ENCODE measurements around the gene SHANK2. TPM values are rescaled to one million over a fixed set of nuclear protein-coding genes. Genes with fewer than 3 reads are reported as not detected.

The SHANK2 gene
- total RNA-seq, 4 donors from 2014 or later = 10.8 to 25.3 (median 15.6) TPM

GRCh38 chr11:71213696-71214552, 38.5 kb downstream of the SHANK2 start:
- Histone ChIP-seq H3K4me1 (peaks cover 0 to 10% (median 7%) of the 10 kb centered on the region in 4 donors), H3K9me3 (no peaks in the 10 kb centered on the region), H3K36me3 (no peaks in the 10 kb centered on the region), H3K27ac (replicated peaks in 1 of 4) (no peak overlapping the region), H3K4me3 (no peak overlapping the region), H3K27me3 (peaks cover 0 to 56% (median 0%) of the 10 kb centered on the region in 4 donors)
- intact Hi-C loops (cut with DNase I) = no loop called here
- TF ChIP-seq POLR2A (IDR thresholded peaks at IDR 0.05; ENCODE audit: low read depth) (no peak), EP300 (IDR thresholded peaks at IDR 0.05) (no peak)
- TF ChIP-seq, protein P1, sequence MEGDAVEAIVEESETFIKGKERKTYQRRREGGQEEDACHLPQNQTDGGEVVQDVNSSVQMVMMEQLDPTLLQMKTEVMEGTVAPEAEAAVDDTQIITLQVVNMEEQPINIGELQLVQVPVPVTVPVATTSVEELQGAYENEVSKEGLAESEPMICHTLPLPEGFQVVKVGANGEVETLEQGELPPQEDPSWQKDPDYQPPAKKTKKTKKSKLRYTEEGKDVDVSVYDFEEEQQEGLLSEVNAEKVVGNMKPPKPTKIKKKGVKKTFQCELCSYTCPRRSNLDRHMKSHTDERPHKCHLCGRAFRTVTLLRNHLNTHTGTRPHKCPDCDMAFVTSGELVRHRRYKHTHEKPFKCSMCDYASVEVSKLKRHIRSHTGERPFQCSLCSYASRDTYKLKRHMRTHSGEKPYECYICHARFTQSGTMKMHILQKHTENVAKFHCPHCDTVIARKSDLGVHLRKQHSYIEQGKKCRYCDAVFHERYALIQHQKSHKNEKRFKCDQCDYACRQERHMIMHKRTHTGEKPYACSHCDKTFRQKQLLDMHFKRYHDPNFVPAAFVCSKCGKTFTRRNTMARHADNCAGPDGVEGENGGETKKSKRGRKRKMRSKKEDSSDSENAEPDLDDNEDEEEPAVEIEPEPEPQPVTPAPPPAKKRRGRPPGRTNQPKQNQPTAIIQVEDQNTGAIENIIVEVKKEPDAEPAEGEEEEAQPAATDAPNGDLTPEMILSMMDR (IDR thresholded peaks at IDR 0.05) = no peak
- WGBS = 81% methylated on average over 19 of the region's 19 CpGs
- DNase-seq (ENCODE audit: extremely low spot score) = no peak

DNA sequence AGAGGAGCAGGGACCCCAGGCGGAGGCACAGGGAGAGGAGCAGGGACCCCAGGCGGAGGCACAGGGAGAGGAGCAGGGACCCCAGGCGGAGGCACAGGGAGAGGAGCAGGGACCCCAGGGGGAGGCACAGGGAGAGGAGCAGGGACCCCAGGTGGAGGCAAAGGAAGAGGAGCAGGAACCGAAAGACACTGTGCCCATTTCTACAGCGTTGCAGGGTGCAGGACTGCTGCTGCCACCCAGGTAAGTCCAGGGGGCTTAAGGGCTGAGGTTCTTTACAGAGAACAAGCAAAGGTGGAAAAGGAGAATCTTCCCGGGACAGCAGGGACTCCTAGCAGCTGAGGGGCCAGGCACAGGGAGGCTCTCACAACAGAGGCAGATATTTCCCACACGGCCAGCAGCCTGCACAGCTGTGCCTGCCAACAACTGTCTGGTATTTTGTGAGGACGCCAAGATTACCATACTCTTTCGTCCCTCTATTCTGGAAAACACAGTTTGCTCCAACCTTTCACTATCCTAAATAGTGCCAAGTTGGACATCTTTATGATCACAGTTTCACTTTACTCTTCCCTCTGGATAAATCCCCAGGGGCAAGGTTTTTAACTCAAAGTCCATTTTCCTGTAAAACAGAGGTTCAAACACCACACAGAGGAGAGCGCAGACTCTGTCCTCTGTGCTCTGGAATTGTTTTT, 39.4 kb downstream of the SHANK2 start:
- Histone ChIP-seq H3K4me3 (no peak overlapping the region), H3K27ac (replicated peaks in 1 of 4) (no peak overlapping the region), H3K27me3 (peaks cover 0 to 55% (median 0%) of the 10 kb centered on the region in 4 donors), H3K4me1 (peaks cover 0 to 10% (median 7%) of the 10 kb centered on the region in 4 donors), H3K9me3 (no peaks in the 10 kb centered on the region), H3K36me3 (no peaks in the 10 kb centered on the region)
- intact Hi-C loops (cut with DNase I) = no loop called here
- no peak for DNase-seq (ENCODE audit: extremely low spot score)
- WGBS = 46% methylated on average over 9 of the region's 10 CpGs
- no peak for TF ChIP-seq POLR2AphosphoS5 (IDR thresholded peaks at IDR 0.05)
- TF ChIP-seq, protein P1 (IDR thresholded peaks at IDR 0.05) = no peak
- no peak for TF ChIP-seq POLR2A (IDR thresholded peaks at IDR 0.05; ENCODE audit: low read depth)
- no peak for TF ChIP-seq EP300 (IDR thresholded peaks at IDR 0.05)

GRCh38 chr11:71211631-71212030, 40.7 kb downstream of the SHANK2 start:
- DNase-seq (ENCODE audit: extremely low spot score) = no peak
- Histone ChIP-seq H3K36me3 (no peaks in the 10 kb centered on the region), H3K4me3 (no peak overlapping the region), H3K27me3 (peaks cover 0 to 43% (median 0%) of the 10 kb centered on the region in 4 donors), H3K4me1 (peaks cover 0 to 10% (median 8%) of the 10 kb centered on the region in 4 donors), H3K27ac (replicated peaks in 1 of 4) (no peak overlapping the region), H3K9me3 (no peaks in the 10 kb centered on the region)
- no peak for TF ChIP-seq POLR2A (IDR thresholded peaks at IDR 0.05; ENCODE audit: low read depth)
- TF ChIP-seq POLR2AphosphoS5 (IDR thresholded peaks at IDR 0.05) = no peak
- TF ChIP-seq, protein P1 (IDR thresholded peaks at IDR 0.05) = no peak
- TF ChIP-seq EP300 (IDR thresholded peaks at IDR 0.05) = no peak
- intact Hi-C loops (cut with DNase I) = no loop called here
- 68% methylated on average over 2 of the region's 2 CpGs for WGBS

DNA sequence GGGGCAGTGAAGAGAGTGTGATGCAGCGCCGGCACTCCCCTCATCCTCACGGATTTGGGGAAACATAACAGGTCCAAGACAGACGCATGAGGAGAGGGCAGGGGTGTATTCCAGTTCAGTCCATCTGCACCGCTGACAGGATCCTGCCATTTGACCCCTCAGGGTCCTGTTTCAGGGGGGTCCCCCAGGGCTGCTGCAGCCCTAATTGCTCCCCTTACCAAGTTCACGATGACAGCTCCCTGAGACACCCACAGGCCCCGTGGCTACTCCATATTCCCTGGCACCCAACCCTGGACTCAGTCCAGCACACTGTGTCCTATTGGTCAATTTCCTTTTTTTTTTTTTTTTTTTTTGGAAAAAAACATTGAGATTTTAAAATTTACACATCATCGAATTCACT, 41.5 kb downstream of the SHANK2 start:
- TF ChIP-seq POLR2A (IDR thresholded peaks at IDR 0.05; ENCODE audit: low read depth) (no peak), EP300 (IDR thresholded peaks at IDR 0.05) (no peak), POLR2AphosphoS5 (IDR thresholded peaks at IDR 0.05) (no peak)
- TF ChIP-seq, protein P1 (IDR thresholded peaks at IDR 0.05) = no peak
- H3K27ac ChIP-seq (replicated peaks in 1 of 4) = no peak overlapping the region
- H3K4me1 ChIP-seq = peaks cover 0 to 17% (median 15%) of the 10 kb centered on the region in 4 donors
- no peak for DNase-seq (ENCODE audit: extremely low spot score)
- peaks cover 0 to 43% (median 0%) of the 10 kb centered on the region in 4 donors for H3K27me3 ChIP-seq
- H3K36me3 ChIP-seq = no peaks in the 10 kb centered on the region
- WGBS = 72% methylated on average over 8 of the region's 8 CpGs
- H3K9me3 ChIP-seq = no peaks in the 10 kb centered on the region
- intact Hi-C loops (cut with DNase I) = no loop called here
- no peak overlapping the region for H3K4me3 ChIP-seq
